Measurements from ENCODE around the gene HOXB7. TPM values are rescaled to one million over a fixed set of nuclear protein-coding genes. Genes with fewer than 3 reads are reported as not detected.

The HOXB7 gene
- total and polyA plus RNA-seq, 2 of the 13 experiments (the other 11 are each of a cell fraction or from before 2014, with no cell fraction given), result 0.04 TPM; not detected in 1

- Histone ChIP-seq H3K9me3 (ENCODE audit: low read length) (no peaks in the 10 kb centered on the region), H2AFZ (ENCODE audit: low read length) (no peak overlapping the region), H4K20me1 (ENCODE audit: insufficient read depth, low read length) (no peaks in the 10 kb centered on the region), H3K9ac (ENCODE audit: insufficient read depth, low read depth, low read length) (no peak overlapping the region), H3K27me3 (ENCODE audit: control insufficient read depth in 1 of 2, insufficient read depth in 2 of 2, low read length in 2 of 2) (peaks cover 0 to 21% of the 10 kb centered on the region in 2 experiments; a peak in 2 of 5 replicates), H3K4me2 (ENCODE audit: low read depth, low read length) (no peak overlapping the region), H3K79me2 (ENCODE audit: insufficient read depth, low read length) (no peaks in the 10 kb centered on the region), H3K4me1 (ENCODE audit: insufficient read depth, low read length) (no peaks in the 10 kb centered on the region), H3K27ac (ENCODE audit: extremely low read length, insufficient read depth, low read length) (no peak overlapping the region), H3K36me3 (replicated peaks in 1 of 2; ENCODE audit: control insufficient read depth in 1 of 2, insufficient read depth in 2 of 2, low read length in 2 of 2) (no peaks in the 10 kb centered on the region), H3K4me3 (replicated peaks in 1 of 3; ENCODE audit: insufficient read depth in 1 of 3, low read depth in 2 of 3, low read length in 3 of 3) (no peak overlapping the region)
- ATAC-seq, result no peak
- ChIA-PET CTCF (ENCODE audit: low intra/inter-chr PET ratio, low total read pairs) (no interaction called here), POLR2A (no interaction called here)
- TF ChIP-seq SNAI1 (CRISPR knock-in tag; IDR thresholded peaks at IDR 0.05; ENCODE audit: borderline replicate concordance) (no peak), ZNF343 (CRISPR knock-in tag; IDR thresholded peaks at IDR 0.05) (no peak), NR2C2 (CRISPR knock-in tag; IDR thresholded peaks at IDR 0.05; ENCODE audit: borderline replicate concordance) (no peak), ZIK1 (CRISPR knock-in tag; IDR thresholded peaks at IDR 0.05; ENCODE audit: borderline replicate concordance, low read depth) (no peak), ZNF235 (CRISPR knock-in tag; IDR thresholded peaks at IDR 0.05; ENCODE audit: borderline replicate concordance) (no peak), ZNF329 (CRISPR knock-in tag; IDR thresholded peaks at IDR 0.05; ENCODE audit: low read depth) (no peak), ZNF773 (CRISPR knock-in tag; IDR thresholded peaks at IDR 0.05; ENCODE audit: borderline replicate concordance) (no peak), NR2F2 (IDR thresholded peaks at IDR 0.05; ENCODE audit: borderline replicate concordance, low read depth) (no peak), HDAC2 (CRISPR knock-in tag; IDR thresholded peaks at IDR 0.05) (no peak), ZNF678 (CRISPR knock-in tag; IDR thresholded peaks at IDR 0.05) (no peak), ZNF263 (CRISPR knock-in tag; IDR thresholded peaks at IDR 0.05) (no peak), ZNF510 (CRISPR knock-in tag; IDR thresholded peaks at IDR 0.05; ENCODE audit: low read depth) (no peak), ZBTB1 (CRISPR knock-in tag; IDR thresholded peaks at IDR 0.05; ENCODE audit: borderline replicate concordance) (no peak), TRIM22 (IDR thresholded peaks at IDR 0.05) (no peak), ZFP82 (CRISPR knock-in tag; IDR thresholded peaks at IDR 0.05; ENCODE audit: borderline replicate concordance) (no peak), ARID2 (CRISPR knock-in tag; IDR thresholded peaks at IDR 0.05; ENCODE audit: borderline replicate concordance) (no peak), YEATS2 (CRISPR knock-in tag; IDR thresholded peaks at IDR 0.05; ENCODE audit: borderline replicate concordance) (no peak), ZNF256 (CRISPR knock-in tag; conservative IDR thresholded peaks at IDR 0.05) (no peak), TFDP1 (CRISPR knock-in tag; IDR thresholded peaks at IDR 0.05; ENCODE audit: borderline replicate concordance) (no peak), DMAP1 (CRISPR knock-in tag; IDR thresholded peaks at IDR 0.05) (no peak)
- BruUV-seq (replicated peaks), result no TSS peak
- in situ Hi-C loops (cut with HindIII; ENCODE audit: extremely low pct_ligation_motif_present, low pct_unique_long_range_greater_than_20kb), result no loop called here
- intact Hi-C loops (cut with micrococcal nuclease; ENCODE audit: unreplicated experiment), result no loop called here
- FAIRE-seq, result no peak
- no peak for DNase-seq (ENCODE audit: low spot score)
Measured at GRCh38 chr17:48655913-48656312, 45.1 kb upstream of the HOXB7 start.

All from HepG2 (cell line).